Epidermal melanocyte (primary cell): Measurements from ENCODE around the gene KPNA1.

Experiments
- DNase-seq: peaks from one replicate; pipeline ENCODE4 v3.0.0; 2011; ENCODE audit warnings: low spot score; ENCODE audit not compliant: insufficient read length

KPNA1 gene

DNA sequence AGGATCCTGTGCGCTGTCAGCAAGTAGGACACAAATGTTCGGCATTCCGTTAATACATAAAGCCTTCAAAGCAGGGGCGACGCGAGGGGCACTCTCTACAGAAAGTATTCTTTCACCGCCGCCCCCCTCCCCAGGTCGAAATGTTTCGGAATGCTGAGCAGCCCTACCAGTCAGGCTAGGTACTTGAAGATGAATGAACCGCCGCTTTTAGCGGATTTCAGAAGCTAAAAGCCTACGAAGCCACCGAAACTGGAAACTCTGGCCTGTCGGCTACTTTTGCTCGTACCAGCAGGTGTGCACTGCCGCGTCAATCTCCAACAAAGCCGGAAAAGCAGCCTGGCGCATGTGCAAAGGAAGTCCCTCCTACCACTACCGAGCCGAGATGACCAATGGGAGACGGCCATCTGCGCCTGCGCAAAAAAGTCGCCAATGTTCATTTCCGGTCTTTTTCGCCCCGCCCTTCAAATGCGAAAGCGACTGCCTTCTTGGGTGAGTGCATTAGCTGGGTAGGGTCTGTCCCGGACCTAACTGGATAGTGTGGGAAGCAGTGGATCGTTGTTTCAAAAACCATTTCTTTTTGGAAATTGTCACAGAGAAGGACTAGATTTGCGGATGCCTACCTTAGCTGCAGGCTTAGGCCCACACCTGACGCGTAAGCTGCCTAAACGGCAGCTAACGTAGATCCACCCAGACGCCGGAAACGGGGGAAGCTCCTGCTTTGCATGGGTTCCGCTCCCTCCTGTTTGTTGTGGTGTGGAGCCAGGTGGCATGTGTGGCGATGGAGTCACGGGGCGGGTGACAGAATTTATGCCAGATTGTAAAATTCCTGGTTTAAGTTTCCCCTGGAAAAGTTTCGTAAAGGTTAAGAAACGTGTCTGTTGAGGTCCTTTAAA lies 98.7 kb downstream of the KPNA1 start, which contains the start of gene WDR5B:
WDR5B (minus strand) TSS at position 301 of the 893 bp plus-strand sequence. CDS start 534 bp downstream, outside the sequence.
- peak; percentile 96 for DNase-seq

DNA sequence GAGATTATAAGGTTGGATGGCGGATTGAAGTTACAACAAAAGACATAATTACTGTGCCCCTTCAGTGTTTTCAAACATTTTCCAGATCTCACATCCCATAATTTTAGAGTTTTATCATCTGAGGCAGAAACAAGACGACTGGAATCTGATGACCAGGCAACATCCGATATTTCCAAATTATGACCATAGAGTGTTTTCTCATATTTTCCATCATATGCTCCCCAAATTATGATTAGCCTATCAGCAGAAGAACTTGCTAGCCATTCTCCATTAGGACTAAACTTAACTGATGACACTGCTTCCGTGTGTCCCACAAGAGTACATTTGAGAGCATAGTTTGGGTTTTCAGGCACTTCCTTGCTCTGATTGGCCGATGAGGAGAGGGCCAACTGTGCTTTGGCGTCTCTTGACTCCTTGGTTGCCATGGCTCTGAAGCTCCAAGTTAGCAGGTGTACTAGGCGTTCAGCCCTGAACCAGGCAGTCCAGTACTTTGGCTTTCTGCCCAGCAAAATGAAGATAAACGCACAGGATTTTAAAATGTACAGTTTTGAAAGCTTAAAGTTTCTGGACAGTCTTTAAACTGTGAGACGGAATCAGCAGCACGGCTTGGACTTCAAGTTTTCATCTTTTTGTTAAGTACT lies 99.5 kb downstream of the KPNA1 start:
- DNase-seq: no peak

GRCh38 chr3:122414391-122414790 lies 100.3 kb downstream of the KPNA1 start:
- no peak for DNase-seq

DNA sequence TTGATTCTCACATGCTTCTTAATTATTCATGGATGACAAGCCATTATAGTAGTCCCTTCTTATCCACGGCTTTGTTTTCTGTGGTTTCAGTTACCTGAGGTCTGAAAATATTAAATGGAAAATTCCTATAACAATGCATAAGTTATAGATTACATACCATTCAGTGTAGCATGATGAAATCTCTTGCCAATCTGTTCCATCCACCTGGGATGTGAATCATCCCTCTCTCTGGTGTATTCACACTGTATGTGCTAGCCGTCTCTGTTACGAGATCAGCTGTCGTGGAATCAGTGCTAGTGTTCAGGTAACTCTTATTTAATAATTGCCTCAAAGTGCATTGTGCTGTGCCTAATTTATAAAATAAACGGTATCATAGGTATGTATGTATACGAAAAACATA lies 104.1 kb downstream of the KPNA1 start:
- no peak for DNase-seq

DNA sequence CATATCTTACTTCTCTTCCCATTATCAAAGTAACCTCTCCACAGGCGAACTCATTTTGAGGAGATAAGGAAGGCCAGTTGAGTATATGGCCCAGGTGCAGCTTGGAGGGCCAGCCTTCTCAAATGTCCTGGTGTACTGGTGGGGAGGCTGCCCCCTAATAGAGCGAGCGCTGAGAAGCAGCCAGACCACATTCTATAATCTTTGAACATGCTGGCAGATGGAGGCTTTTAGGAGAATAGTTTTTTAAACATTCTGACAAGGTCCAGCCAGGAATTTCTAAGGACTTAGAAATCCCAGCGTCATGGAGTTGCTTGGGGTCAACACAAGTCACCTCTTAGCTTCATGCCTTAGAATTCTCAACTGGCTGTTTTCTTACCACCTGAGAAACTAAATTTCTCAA lies 104.6 kb downstream of the KPNA1 start:
- DNase-seq: no peak

DNA sequence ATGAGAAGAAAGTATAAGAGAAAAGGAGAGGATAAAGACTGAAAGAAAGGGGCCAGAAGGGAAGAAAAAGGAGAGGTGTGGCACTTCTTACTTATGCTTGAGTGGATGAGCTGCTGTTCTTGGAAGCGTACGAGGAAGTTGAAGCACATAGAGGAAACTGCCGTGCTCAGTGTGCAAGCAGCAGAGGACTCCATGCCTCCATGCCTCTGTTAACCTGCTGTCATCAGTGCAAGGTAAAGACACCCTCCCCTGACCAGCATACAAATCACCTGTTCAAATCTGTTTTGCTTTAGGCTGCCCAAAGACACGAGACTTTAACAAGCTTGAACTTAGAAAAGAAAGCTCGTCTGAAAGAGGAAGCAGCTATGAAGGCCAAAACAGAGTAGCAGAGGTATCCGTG lies 105.3 kb downstream of the KPNA1 start:
- no peak for DNase-seq

DNA sequence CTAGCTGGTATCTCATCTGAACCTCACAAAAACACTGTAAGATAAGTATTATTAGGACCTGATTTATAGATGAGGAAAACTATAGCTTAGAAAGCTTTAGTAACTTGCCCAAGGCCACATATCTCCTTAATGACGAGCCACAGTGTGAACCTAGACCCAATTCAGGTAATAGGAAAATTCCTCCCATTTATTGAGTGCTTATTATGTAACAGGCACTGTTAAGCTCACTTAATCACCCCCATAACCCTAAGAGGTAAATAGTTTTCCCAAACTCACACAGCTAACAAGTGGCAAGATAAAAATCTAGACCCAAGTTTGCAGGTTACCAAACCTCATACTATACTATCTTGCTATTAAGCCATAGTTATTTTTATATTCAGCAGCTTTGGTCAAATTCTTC lies 106.8 kb downstream of the KPNA1 start:
- no peak for DNase-seq

DNA sequence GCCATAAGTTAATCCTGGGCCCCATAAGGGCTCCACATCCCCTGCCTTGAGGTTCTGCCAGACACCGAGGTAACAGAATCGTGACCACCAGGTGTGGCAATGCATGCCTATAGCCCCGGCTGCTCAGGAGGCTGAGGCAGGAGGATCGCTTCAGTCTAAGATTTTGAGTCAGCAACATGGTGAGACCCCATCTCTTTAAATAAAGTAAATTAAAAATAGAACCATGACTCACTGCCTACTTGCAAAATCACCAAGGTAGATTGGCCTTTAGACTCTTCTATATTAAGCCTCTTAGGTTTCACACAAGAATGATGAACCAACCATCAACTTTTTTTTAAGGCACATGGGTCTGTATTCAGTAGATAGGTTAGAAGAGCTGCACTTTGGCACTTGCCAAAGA lies 108.5 kb downstream of the KPNA1 start:
- DNase-seq: no peak

DNA sequence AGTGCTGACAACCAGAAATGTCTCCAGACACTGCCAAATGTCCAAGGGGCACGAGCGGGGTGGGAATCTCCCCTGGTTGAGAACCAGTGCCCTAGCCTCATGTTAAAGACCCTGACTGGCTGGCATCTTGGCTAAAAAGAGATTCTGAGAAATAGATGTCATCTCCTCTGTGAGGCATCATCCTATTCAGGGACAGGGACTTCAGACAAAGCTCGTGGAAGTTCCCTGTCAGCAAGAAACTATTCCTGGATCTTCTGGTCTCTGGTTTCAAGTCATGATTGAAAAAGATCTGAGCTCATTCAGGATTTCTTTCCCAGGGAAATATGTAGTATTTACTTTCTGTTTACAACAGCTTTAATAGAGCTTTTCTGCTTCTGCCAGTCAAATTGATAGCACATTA lies 109.7 kb downstream of the KPNA1 start:
- DNase-seq: no peak

- DNase-seq: no peak
Measured at GRCh38 chr3:122403489-122403888, 111.2 kb downstream of the KPNA1 start.

DNA sequence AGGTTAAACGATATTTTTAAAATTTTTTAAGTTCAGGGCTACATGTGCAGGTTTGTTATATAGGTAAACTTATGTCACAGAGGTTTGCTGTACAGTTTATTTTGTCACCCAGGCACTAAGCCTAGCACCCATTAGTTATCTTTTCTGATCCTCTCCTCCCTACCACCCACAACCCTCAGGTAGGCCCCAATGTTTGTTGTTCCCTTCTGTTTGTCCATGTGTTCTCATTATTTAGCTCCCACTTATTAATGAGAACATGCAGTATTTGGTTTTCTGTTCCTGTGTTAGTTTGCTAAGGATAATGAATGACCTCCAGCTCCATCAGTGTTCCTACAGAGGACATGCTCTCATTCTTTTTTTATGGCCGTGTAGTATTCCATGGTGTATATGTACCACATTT lies 115.8 kb downstream of the KPNA1 start:
- DNase-seq: no peak

DNA sequence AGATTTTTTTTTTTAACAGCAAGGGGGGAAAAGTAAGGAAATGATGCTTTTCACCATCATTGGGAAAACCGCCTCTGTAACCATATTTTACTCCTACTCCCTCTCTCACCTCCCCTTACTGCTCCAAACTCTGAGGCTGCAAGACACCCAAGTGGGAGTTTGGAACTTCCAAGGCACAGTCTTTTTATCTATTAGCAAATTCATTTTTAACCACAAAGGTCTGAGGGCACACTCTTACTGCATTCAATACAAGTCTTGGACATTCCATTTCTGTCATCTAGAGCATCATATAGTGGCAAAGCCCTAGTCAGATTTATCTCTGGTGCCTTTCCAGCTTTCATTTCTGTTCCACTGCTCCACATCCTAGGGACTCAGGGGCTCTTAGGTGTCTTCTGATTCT lies 117.5 kb downstream of the KPNA1 start:
- DNase-seq: no peak

DNA sequence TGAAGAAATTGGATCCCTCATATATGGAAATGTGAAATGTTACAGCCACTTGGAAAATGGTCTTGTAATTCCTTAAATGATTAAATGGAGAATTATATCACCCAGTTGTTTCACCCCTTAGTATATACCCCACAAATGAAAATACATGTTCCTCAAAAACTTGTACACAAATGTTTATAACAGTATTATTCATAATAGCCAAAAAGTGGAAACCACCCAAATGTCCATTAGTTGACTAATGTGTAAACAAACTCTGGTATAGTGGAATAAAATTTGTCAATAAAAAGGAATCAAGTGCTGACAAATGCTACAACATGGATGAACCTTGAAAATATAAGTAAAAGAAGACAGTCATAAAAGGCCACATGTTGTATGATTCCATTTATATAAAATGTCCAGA lies 118.2 kb downstream of the KPNA1 start:
- DNase-seq: no peak

- no peak for DNase-seq
Measured at GRCh38 chr3:122395582-122395981, 119.2 kb downstream of the KPNA1 start.

DNA sequence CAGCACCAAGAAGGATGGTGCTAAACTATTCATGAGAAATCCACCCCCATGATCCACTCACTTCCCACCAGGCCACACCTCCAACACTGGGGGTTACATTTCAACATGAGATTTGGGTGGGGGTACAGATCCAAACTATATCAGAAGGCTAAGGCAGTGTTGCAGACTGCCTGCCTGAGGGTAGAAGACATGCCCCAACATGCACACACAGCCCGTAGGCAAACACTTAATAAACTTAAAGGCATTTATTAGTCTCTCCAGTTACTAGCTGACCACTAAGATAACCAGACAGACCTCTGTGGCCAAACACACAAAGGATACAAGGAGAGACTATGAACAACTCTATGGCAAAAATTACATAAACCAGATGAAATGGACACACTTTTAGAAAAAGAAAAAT lies 120.6 kb downstream of the KPNA1 start:
- DNase-seq: no peak

DNA sequence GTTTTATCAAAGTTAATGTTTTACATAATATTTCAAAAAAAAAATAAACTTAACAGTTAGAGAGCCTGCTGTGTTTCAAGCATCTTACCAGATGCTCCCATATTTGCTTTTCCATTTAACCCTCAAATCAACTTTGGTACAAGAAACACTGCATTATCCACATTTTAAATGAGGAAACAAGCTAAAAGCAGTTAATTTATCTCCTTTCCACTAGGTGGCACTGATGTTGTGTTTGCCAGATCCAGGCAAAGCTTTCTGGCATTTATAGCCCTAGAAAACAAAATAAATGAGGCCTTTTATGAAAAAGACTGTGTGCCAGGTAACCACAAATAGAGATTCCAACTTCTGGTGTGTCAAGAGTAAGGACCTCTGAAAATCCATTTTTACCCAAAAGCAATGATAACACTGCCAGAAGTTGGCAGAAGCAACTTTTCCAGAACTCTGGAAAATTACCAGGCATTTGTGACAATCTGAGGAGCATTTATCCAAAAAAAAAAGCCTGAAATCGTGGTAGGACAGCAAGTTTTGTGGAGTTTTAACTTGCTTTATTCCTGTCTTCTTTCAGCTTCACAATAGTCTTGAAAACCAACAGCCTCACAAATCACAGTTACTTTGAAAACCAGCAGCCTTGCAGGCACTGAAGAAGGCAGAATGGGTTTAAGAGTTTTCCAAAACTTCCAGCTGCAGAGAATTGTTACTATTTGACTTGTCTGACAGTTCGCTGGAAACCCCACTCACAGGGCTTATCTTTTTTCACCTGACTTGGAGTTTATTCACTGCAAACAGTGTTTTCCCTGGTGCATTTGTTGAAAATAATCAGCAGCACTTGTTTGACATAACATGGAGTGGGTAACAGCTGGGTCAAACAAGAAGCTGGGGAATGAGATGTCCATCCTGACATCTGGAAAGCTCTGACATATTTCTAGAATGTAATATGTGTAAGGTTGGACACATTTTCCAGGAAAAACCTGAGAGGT lies 121.6 kb downstream of the KPNA1 start:
- DNase-seq: peak; percentile 38

DNA sequence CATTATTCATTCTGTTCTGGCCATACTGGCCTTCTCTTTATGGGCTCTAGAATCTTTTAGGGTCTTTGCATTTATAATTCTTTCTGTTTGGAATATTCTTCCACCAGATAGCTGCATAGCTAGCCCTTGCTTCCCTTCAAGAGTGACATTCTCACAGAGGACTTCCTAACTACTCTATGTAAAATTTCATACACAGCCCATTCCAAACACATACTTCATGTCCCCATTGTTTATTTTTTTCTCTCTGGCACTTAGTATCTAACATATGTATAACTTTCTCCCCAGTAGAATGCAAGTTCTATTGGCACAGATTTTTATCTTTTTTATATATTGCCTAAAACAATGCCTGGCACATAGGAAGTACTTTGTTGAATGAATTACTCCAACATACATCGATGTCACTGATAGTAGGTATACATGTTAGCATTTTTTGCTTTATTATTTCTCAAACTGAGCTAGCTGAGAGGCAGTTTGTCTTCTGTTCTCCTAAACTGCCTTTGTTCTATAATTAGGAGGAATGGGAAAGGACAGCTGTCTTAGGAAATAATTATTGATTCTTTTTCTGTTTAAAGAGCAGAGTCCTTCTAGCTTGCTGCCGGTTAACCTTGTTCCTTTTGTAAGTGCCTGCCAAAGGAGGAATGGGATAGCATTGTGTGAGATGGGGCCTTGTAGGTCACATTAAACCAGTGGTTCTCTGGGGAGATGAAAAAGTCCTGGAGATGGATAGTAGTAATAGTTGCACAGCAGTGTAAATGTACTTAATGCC lies 122.9 kb downstream of the KPNA1 start:
- no peak for DNase-seq

DNA sequence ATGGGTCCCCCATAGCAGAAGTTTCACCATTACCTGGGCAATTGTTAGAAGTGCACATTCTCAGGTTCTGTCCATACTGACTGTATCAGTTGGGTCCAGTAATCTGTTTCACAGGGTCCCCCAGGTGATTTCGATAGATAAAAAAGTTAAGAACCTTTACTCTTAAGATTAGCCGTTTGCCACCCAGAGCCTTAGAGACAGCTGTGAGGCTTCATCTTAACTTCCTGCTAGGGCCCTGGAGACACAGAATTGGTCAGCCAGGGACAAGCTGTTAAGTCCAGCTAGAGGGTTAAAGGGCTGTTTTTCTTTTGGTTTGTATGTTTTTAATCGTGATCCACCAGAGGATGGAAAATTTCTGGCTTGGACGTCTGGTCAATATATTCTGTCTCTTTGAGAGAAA lies 124.1 kb downstream of the KPNA1 start:
- no peak for DNase-seq

DNA sequence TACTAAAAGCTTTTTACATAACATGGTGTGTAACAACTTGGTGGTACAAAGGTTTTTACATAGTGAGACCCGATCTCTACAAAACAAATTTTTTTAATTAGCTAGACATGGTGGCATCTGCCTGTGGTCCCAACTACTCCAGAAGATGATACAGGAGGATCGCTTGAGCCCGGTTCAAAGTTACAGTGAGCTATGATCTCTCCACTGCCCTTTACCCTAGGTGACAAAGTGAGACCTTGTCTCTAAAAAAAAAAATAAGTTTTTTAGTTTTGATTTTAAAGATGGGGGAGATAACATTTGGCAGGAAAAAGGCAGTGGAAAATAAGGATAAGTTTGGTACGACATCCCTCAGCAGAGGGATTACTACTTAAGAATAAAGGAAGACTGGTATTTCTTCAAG lies 124.8 kb downstream of the KPNA1 start:
- no peak for DNase-seq

DNA sequence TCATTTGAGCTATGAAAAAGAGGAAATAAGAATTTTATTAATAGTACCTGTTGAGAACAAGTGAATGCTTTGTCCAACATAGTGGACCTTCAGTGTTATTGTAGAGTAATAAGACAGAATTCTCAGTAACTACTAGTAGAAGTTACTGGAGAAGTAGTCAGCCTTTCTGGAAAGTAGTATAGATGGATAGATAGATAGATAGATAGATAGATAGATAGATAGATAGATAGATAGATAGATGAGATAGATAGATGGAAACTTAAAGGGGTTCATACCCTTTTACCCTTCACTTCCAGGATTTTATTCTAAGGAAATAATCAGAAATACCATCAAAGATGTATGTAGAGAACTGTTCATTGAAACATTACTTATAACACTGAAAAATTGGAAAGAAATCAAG lies 125.5 kb downstream of the KPNA1 start:
- no peak for DNase-seq

GRCh38 chr3:122387709-122388108 lies 127.0 kb downstream of the KPNA1 start:
- no peak for DNase-seq
